Trophoblast cell (in vitro differentiated cells and primary cell): ENCODE results near the gene GALNT14.

Experiments
- DNase-seq, 2 donors: peaks; one replicate each; pipeline ENCODE4 v3.0.0-alpha.2; 2016
- H2AFZ ChIP-seq: 2 replicates; pipeline ENCODE4 v1.6.1; 2013; ENCODE audit warnings: low read length, moderate library complexity, mild to moderate bottlenecking; ENCODE audit not compliant: insufficient read depth, poor library complexity
- H2AK5ac ChIP-seq: 2 replicates; pipeline ENCODE4 v1.6.1; 2013; ENCODE audit warnings: mild to moderate bottlenecking, low read length
- H2BK120ac ChIP-seq: 2 replicates; pipeline ENCODE4 v1.6.1; 2013; ENCODE audit warnings: low read length, mild to moderate bottlenecking, moderate library complexity; ENCODE audit not compliant: insufficient read depth, poor library complexity
- H2BK12ac ChIP-seq: 2 replicates; pipeline ENCODE4 v1.6.1; 2013; ENCODE audit warnings: mild to moderate bottlenecking, low read length, moderate library complexity
- H2BK5ac ChIP-seq: 2 replicates; pipeline ENCODE4 v1.6.1; 2013; ENCODE audit warnings: low read length, low read depth, moderate library complexity, mild to moderate bottlenecking; ENCODE audit not compliant: poor library complexity
- H3K14ac ChIP-seq: 2 replicates; pipeline ENCODE4 v1.6.1; 2013; ENCODE audit warnings: mild to moderate bottlenecking, low read length
- H3K18ac ChIP-seq: 2 replicates; pipeline ENCODE4 v1.6.1; 2013; ENCODE audit warnings: mild to moderate bottlenecking, low read length
- H3K23ac ChIP-seq: 2 replicates; pipeline ENCODE4 v1.6.1; 2013; ENCODE audit warnings: low read length
- H3K27ac ChIP-seq: 2 replicates; pipeline ENCODE4 v1.5.1; 2013; ENCODE audit warnings: low read depth, mild to moderate bottlenecking, inconsistent platforms, low read length, moderate library complexity
- H3K27me3 ChIP-seq: 2 replicates; pipeline ENCODE4 v1.6.1; 2013; ENCODE audit warnings: inconsistent platforms, mild to moderate bottlenecking, low read length, moderate library complexity; ENCODE audit not compliant: insufficient read depth
- H3K36me3 ChIP-seq, 2 experiments: 1 replicate in 1 of 2; 2 replicates in 1 of 2; pipeline ENCODE4 v1.6.1; 2013; ENCODE audit warnings: low read length in 2 of 2, mild to moderate bottlenecking in 2 of 2, moderate library complexity in 1 of 2; ENCODE audit not compliant: insufficient read depth in 2 of 2, control insufficient read depth in 1 of 2
- H3K4ac ChIP-seq: 2 replicates; pipeline ENCODE4 v1.6.1; 2013; ENCODE audit warnings: low read depth, mild to moderate bottlenecking, low read length, moderate library complexity
- H3K4me1 ChIP-seq, 2 experiments: 1 replicate in 1 of 2; 2 replicates in 1 of 2; pipeline ENCODE4 v1.6.1; 2013; ENCODE audit warnings: low read length in 2 of 2, mild to moderate bottlenecking in 2 of 2, moderate library complexity in 1 of 2; ENCODE audit not compliant: insufficient read depth in 2 of 2, control insufficient read depth in 1 of 2
- H3K4me2 ChIP-seq: 2 replicates; pipeline ENCODE4 v1.6.1; 2013; ENCODE audit warnings: inconsistent platforms, mild to moderate bottlenecking, low read length, moderate library complexity
- H3K4me3 ChIP-seq: 2 replicates; pipeline ENCODE4 v1.5.1; 2013; ENCODE audit warnings: mild to moderate bottlenecking, low read depth, low read length, inconsistent platforms
- H3K79me1 ChIP-seq: one replicate; pipeline ENCODE4 v1.6.1; 2013; ENCODE audit warnings: low read length
- H3K79me2 ChIP-seq: 2 replicates; pipeline ENCODE4 v1.6.1; 2013; ENCODE audit warnings: low read length, mild to moderate bottlenecking; ENCODE audit not compliant: control insufficient read depth, insufficient read depth, poor library complexity
- H3K9ac ChIP-seq: 2 replicates; pipeline ENCODE4 v1.6.1; 2013; ENCODE audit warnings: mild to moderate bottlenecking, low read length
- H3K9me3 ChIP-seq: 2 replicates; pipeline ENCODE4 v1.6.1; 2013; ENCODE audit warnings: low read depth, mild to moderate bottlenecking, control low read depth, inconsistent platforms, low read length; ENCODE audit not compliant: insufficient read depth
- H4K12ac ChIP-seq: 2 replicates; pipeline ENCODE4 v1.6.1; 2013; ENCODE audit warnings: low read depth, mild to moderate bottlenecking, low read length, moderate library complexity
- H4K8ac ChIP-seq: 2 replicates; pipeline ENCODE4 v1.6.1; 2013; ENCODE audit warnings: low read depth, mild to moderate bottlenecking, low read length, moderate library complexity
- H4K91ac ChIP-seq: one replicate; pipeline ENCODE4 v1.6.1; 2013; ENCODE audit warnings: low read depth, mild to moderate bottlenecking, low read length, moderate library complexity
- WGBS: extraction: QIAGEN DNeasy Blood & Tissue Kit; methylation state at CpG from one replicate; pipeline ENCODE4 v1.1.7; 2013; ENCODE audit warnings: missing lambda C conversion rate; ENCODE audit not compliant: insufficient read length, insufficient coverage; ENCODE audit errors: extremely low coverage; 5-methylcytosine and 5-hydroxymethylcytosine counted together

Gene GALNT14

DNA sequence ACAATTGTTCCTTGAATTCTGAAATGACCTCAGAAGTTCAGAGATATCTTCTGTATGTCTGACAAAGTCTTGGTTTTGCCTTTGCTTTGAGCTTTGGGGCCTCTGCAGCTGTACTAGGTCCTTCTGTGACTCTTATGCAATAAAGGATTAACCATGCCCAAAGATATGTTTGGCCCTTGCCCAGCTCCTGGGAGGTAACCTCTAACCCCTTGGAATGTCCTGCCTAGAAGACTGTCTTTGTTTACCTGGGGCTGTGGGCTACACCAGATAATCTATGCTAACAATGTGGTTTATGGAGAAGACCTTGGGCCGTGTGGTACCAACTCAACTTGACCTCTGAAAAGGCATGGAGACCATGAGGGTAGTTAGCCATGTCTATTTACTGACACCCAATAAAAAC is 190.1 kb downstream of the GALNT14 start:
- no peak overlapping the region for H3K27ac ChIP-seq
- H3K27me3 ChIP-seq = no peaks in the 10 kb centered on the region
- H3K4me3 ChIP-seq = no peak overlapping the region
- no peak overlapping the region for H3K4me2 ChIP-seq
- no peaks in the 10 kb centered on the region for H3K36me3 ChIP-seq
- H2BK5ac ChIP-seq = no peak overlapping the region
- no peak overlapping the region for H3K9ac ChIP-seq
- no peak overlapping the region for H4K91ac ChIP-seq
- H3K4ac ChIP-seq = no peak overlapping the region
- H3K23ac ChIP-seq = no peak overlapping the region
- H3K14ac ChIP-seq = no peak overlapping the region
- H3K4me1 ChIP-seq = no peaks in the 10 kb centered on the region
- H3K9me3 ChIP-seq = no peaks in the 10 kb centered on the region
- no peaks in the 10 kb centered on the region for H3K79me1 ChIP-seq
- no peak overlapping the region for H2AK5ac ChIP-seq
- H2AFZ ChIP-seq = no peak overlapping the region
- no peak overlapping the region for H2BK12ac ChIP-seq
- WGBS = no CpG with 5 or more reads among the region's 1 CpG
- no peak overlapping the region for H2BK120ac ChIP-seq
- no peaks in the 10 kb centered on the region for H3K79me2 ChIP-seq
- H3K18ac ChIP-seq = no peak overlapping the region
- no peak for DNase-seq
- H4K12ac ChIP-seq = no peak overlapping the region
- H4K8ac ChIP-seq = no peak overlapping the region

DNA sequence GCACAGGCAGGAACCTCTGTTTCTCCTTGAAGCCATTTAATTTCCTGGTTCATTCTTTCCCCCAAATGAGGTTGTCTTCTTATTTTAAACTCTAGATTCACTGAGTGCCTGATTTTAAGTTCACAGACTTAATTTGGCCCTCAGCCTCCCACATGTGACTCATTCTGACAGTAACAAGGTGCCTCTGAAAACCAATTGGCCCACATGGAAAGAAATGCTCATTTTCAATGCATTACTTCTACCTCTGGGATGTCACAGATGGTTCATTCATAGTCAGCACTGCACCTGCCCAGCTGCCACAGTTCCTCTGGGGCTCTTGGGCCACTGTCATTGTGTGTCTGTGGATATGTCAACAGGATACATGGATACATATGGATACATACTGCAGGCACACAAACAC is 190.6 kb downstream of the GALNT14 start:
- Histone ChIP-seq H3K23ac (no peak overlapping the region), H3K4me3 (no peak overlapping the region), H3K4me2 (no peak overlapping the region), H3K18ac (no peak overlapping the region), H3K27me3 (no peaks in the 10 kb centered on the region), H4K8ac (no peak overlapping the region), H2BK12ac (no peak overlapping the region), H3K36me3 (no peaks in the 10 kb centered on the region), H3K4ac (no peak overlapping the region), H2BK120ac (no peak overlapping the region), H4K12ac (no peak overlapping the region), H3K4me1 (no peaks in the 10 kb centered on the region), H3K14ac (no peak overlapping the region), H4K91ac (no peak overlapping the region), H3K9ac (no peak overlapping the region), H2BK5ac (no peak overlapping the region), H3K79me1 (no peaks in the 10 kb centered on the region), H3K27ac (no peak overlapping the region), H3K9me3 (no peaks in the 10 kb centered on the region), H2AK5ac (no peak overlapping the region), H3K79me2 (no peaks in the 10 kb centered on the region), H2AFZ (no peak overlapping the region)
- peak in 1 of 2 donors; percentile 60 for DNase-seq

DNA sequence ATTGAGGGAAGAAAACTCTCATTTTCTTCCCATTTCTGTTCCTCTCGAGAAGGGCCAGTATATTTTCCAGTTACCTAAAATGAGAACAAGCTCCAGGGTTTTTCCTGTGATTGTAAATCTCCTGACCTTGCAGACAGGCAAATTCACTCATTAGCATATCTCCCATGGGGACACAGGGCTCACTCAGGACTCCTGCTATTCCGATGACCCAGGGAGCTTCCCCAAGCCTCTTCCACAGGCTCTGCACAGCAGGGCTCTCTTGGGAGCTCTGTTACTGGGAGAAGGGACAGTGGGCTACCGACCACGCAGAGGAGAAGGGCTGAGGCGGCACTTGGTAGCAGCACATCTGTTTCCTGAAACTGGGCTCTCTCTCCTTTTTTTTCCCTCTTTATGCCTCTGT is 195.8 kb downstream of the GALNT14 start:
- no peak overlapping the region for H2BK5ac ChIP-seq
- no CpG with 5 or more reads among the region's 5 CpGs for WGBS
- H3K27me3 ChIP-seq = no peaks in the 10 kb centered on the region
- no peaks in the 10 kb centered on the region for H3K36me3 ChIP-seq
- no peak overlapping the region for H3K4me3 ChIP-seq
- H3K23ac ChIP-seq = no peak overlapping the region
- H2AK5ac ChIP-seq = no peak overlapping the region
- H2AFZ ChIP-seq = no peak overlapping the region
- no peak overlapping the region for H2BK12ac ChIP-seq
- no peaks in the 10 kb centered on the region for H3K79me2 ChIP-seq
- H2BK120ac ChIP-seq = no peak overlapping the region
- no peak overlapping the region for H3K9ac ChIP-seq
- H3K18ac ChIP-seq = no peak overlapping the region
- no peak overlapping the region for H3K27ac ChIP-seq
- no peak overlapping the region for H3K4ac ChIP-seq
- DNase-seq = no peak
- no peak overlapping the region for H4K12ac ChIP-seq
- H4K91ac ChIP-seq = no peak overlapping the region
- H3K4me2 ChIP-seq = no peak overlapping the region
- H3K14ac ChIP-seq = no peak overlapping the region
- no peaks in the 10 kb centered on the region for H3K79me1 ChIP-seq
- H4K8ac ChIP-seq = no peak overlapping the region
- H3K9me3 ChIP-seq = peaks cover 2% of the 10 kb centered on the region
- H3K4me1 ChIP-seq = no peaks in the 10 kb centered on the region

DNA sequence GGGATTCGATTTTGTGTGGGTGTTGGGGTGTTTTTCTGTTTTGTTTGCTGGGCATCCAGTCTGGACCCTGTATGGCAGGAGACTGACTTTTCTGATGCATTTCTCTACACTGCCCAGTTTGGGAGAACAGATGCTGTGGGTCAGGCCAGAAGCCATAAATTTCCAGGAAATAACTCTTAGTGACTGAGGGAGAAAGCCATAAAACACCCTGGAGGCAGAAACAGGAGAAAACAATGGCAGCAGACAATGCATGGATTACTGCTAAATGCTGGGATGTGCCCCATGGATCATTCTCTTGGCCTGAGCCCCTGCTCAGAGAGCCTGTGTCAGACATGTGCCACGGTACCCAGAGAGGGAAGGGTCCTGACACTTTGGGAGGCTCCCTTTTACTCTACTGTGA is 197.4 kb downstream of the GALNT14 start:
- H3K36me3 ChIP-seq = no peaks in the 10 kb centered on the region
- no peak overlapping the region for H3K4me2 ChIP-seq
- H3K79me1 ChIP-seq = no peaks in the 10 kb centered on the region
- no peak for DNase-seq
- no peak overlapping the region for H2BK5ac ChIP-seq
- no peaks in the 10 kb centered on the region for H3K4me1 ChIP-seq
- no peak overlapping the region for H4K12ac ChIP-seq
- H3K79me2 ChIP-seq = no peaks in the 10 kb centered on the region
- H3K23ac ChIP-seq = no peak overlapping the region
- H4K8ac ChIP-seq = no peak overlapping the region
- no peak overlapping the region for H3K4me3 ChIP-seq
- H2AK5ac ChIP-seq = no peak overlapping the region
- H2BK12ac ChIP-seq = no peak overlapping the region
- H3K27me3 ChIP-seq = no peaks in the 10 kb centered on the region
- no peak overlapping the region for H4K91ac ChIP-seq
- no peak overlapping the region for H3K27ac ChIP-seq
- H3K9me3 ChIP-seq = peaks cover 2% of the 10 kb centered on the region
- no peak overlapping the region for H2AFZ ChIP-seq
- H3K9ac ChIP-seq = no peak overlapping the region
- no CpG with 5 or more reads among the region's 2 CpGs for WGBS
- H3K18ac ChIP-seq = no peak overlapping the region
- no peak overlapping the region for H2BK120ac ChIP-seq
- no peak overlapping the region for H3K4ac ChIP-seq
- H3K14ac ChIP-seq = no peak overlapping the region

DNA sequence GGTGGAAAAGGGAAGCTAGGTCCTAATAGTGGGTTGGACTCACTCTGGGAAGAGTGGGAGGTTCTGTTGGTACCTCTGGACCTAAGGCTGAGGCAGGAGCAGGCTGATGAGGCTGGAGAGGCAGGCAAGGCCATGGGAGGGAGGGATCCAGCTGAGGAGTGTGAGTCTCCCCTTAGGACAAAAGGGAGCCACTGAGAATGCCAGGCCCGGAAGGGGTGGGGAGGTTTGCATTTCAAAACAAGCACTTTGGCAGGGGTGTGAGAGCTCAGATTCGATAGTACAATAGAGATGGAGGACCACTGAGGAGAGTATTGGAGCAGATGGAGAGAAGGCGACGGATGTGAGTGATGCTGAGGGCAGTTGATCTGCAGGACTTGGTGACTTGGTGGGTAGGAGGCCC is 198.9 kb downstream of the GALNT14 start:
- Histone ChIP-seq H4K91ac (no peak overlapping the region), H3K4me3 (no peak overlapping the region), H4K12ac (no peak overlapping the region), H3K9ac (no peak overlapping the region), H3K79me1 (no peaks in the 10 kb centered on the region), H4K8ac (no peak overlapping the region), H2AFZ (no peak overlapping the region), H3K9me3 (peaks cover 2% of the 10 kb centered on the region), H2BK5ac (no peak overlapping the region), H3K18ac (no peak overlapping the region), H3K27me3 (no peaks in the 10 kb centered on the region), H3K4me1 (no peaks in the 10 kb centered on the region), H3K79me2 (no peaks in the 10 kb centered on the region), H2BK120ac (no peak overlapping the region), H3K4me2 (no peak overlapping the region), H3K14ac (no peak overlapping the region), H3K23ac (no peak overlapping the region), H3K27ac (no peak overlapping the region), H3K4ac (no peak overlapping the region), H2BK12ac (no peak overlapping the region), H2AK5ac (no peak overlapping the region), H3K36me3 (no peaks in the 10 kb centered on the region)
- DNase-seq = no peak
- no CpG with 5 or more reads among the region's 4 CpGs for WGBS
